ENCODE measurements around the gene ATP1A2.

- TF ChIP-seq POLR2AphosphoS5 (IDR thresholded peaks at IDR 0.05), result no peak
- no peak for TF ChIP-seq CTCF (IDR thresholded peaks at IDR 0.05)
- no peak for TF ChIP-seq POLR2A (IDR thresholded peaks at IDR 0.05)
Measured at GRCh38 chr1:160148121-160148520, 32.6 kb downstream of the ATP1A2 start.
